HFF-Myc (cell line): Measurements from ENCODE around the gene SIT1.

Source experiments
- DNase-seq: peaks from one replicate; pipeline ENCODE4 v3.0.0-alpha.2; 2011; ENCODE audit warnings: low read depth; ENCODE audit errors: extremely low read depth
- H3K4me3 ChIP-seq: replicated peaks from 2 replicates; pipeline ENCODE4 v1.5.1; 2011; ENCODE audit warnings: low read depth, mild to moderate bottlenecking, control low read depth, low read length
- CTCF ChIP-seq: IDR thresholded peaks from 2 replicates; pipeline ENCODE4 v1.5.1; 2012; ENCODE audit warnings: mild to moderate bottlenecking, low read depth, low read length, control low read depth; ENCODE audit errors: missing control alignments

Gene SIT1

GRCh38 chr9:35682520-35683315 is 32.0 kb upstream of the SIT1 start:
- no peak for TF ChIP-seq CTCF
- no peak for DNase-seq
- no peak overlapping the region for H3K4me3 ChIP-seq

- DNase-seq, result no peak
- no peak for TF ChIP-seq CTCF
- no peak overlapping the region for H3K4me3 ChIP-seq
Observed at GRCh38 chr9:35682051-35682450, 31.3 kb upstream of the SIT1 start.

- no peak for TF ChIP-seq CTCF
- no peak for DNase-seq
Observed at GRCh38 chr9:35681341-35682002, 30.7 kb upstream of the SIT1 start.

GRCh38 chr9:35680331-35681105 is 29.8 kb upstream of the SIT1 start:
- TF ChIP-seq CTCF, result no peak
- no peak for DNase-seq
- H3K4me3 ChIP-seq, result no peak overlapping the region

More at GRCh38 chr9:35681341-35682002, 30.7 kb upstream of the SIT1 start:
- H3K4me3 ChIP-seq, result no peak overlapping the region

- TF ChIP-seq CTCF, result no peak
- no peak overlapping the region for H3K4me3 ChIP-seq
- DNase-seq, result no peak
Observed at GRCh38 chr9:35679766-35680330, 29.1 kb upstream of the SIT1 start.

GRCh38 chr9:35679091-35679490 is 28.4 kb upstream of the SIT1 start:
- DNase-seq, result no peak
- no peak overlapping the region for H3K4me3 ChIP-seq
- no peak for TF ChIP-seq CTCF
